ENCODE results near the gene OR52W1. TPM values are rescaled to one million over a fixed set of nuclear protein-coding genes. Genes with fewer than 3 reads are reported as not detected.

Gene OR52W1
- total and polyA plus RNA-seq, 2 donors from 2014 or later, result not detected

- peaks cover 0 to 2% (median 0%) of the 10 kb centered on the region in 3 donors for H3K4me1 ChIP-seq (ENCODE audit: control insufficient read depth in 2 of 3, insufficient read depth in 2 of 3, low read depth in 1 of 3, low read length in 3 of 3)
- DNase-seq, result no peak
- no peak within 1 kb of the TSS for H3K9ac ChIP-seq (ENCODE audit: low read length in 3 of 3)
- H3K27ac ChIP-seq (ENCODE audit: low read depth in 2 of 2, low read length in 2 of 2), result no peak within 1 kb of the TSS
- no peak for TF ChIP-seq CTCF (IDR thresholded peaks at IDR 0.05; ENCODE audit: borderline replicate concordance, extremely low read depth, insufficient read depth)
- intact Hi-C loops (cut with DNase I), result no loop called here
- H3K36me3 ChIP-seq (ENCODE audit: control insufficient read depth in 2 of 3, insufficient read depth in 3 of 3, low read length in 3 of 3), result no peaks in the 10 kb centered on the region
- no peak for FAIRE-seq
- H3K9me3 ChIP-seq (ENCODE audit: control insufficient read depth in 2 of 3, insufficient read depth in 1 of 3, low read length in 3 of 3), result no peaks in the 10 kb centered on the region
- no peaks in the 10 kb centered on the region for H3K27me3 ChIP-seq (ENCODE audit: control insufficient read depth, insufficient read depth, low read length)
- no peak within 1 kb of the TSS for H3K4me3 ChIP-seq (ENCODE audit: low read length in 3 of 3)
These were observed 39.9 kb downstream of the OR52W1 start, which contains the start of gene CNGA4 for GRCh38 chr11:6238902-6239301. CNGA4 (plus strand) TSS chr11:6239089; CDS start chr11:6239207, 118 bp downstream.

- no peaks in the 10 kb centered on the region for H3K4me1 ChIP-seq (ENCODE audit: control insufficient read depth in 2 of 3, insufficient read depth in 2 of 3, low read depth in 1 of 3, low read length in 3 of 3)
- no peak overlapping the region for H3K9ac ChIP-seq (ENCODE audit: low read length in 3 of 3)
- no peaks in the 10 kb centered on the region for H3K27me3 ChIP-seq (ENCODE audit: control insufficient read depth, insufficient read depth, low read length)
- no peaks in the 10 kb centered on the region for H3K9me3 ChIP-seq (ENCODE audit: control insufficient read depth in 2 of 3, insufficient read depth in 1 of 3, low read length in 3 of 3)
- no peaks in the 10 kb centered on the region for H3K36me3 ChIP-seq (ENCODE audit: control insufficient read depth in 2 of 3, insufficient read depth in 3 of 3, low read length in 3 of 3)
- intact Hi-C loops (cut with DNase I), result no loop called here
- no peak overlapping the region for H3K4me3 ChIP-seq (ENCODE audit: low read length in 3 of 3)
- no peak for TF ChIP-seq CTCF (IDR thresholded peaks at IDR 0.05; ENCODE audit: borderline replicate concordance, extremely low read depth, insufficient read depth)
- FAIRE-seq (no peak), DNase-seq (no peak)
- no peak overlapping the region for H3K27ac ChIP-seq (ENCODE audit: low read depth in 2 of 2, low read length in 2 of 2)
These were observed 41.1 kb downstream of the OR52W1 start for GRCh38 chr11:6240139-6240538.

GRCh38 chr11:6240781-6241180 is 41.8 kb downstream of the OR52W1 start:
- no peaks in the 10 kb centered on the region for H3K4me1 ChIP-seq (ENCODE audit: control insufficient read depth in 2 of 3, insufficient read depth in 2 of 3, low read depth in 1 of 3, low read length in 3 of 3)
- no peaks in the 10 kb centered on the region for H3K27me3 ChIP-seq (ENCODE audit: control insufficient read depth, insufficient read depth, low read length)
- DNase-seq (no peak), FAIRE-seq (no peak)
- no peak overlapping the region for H3K9ac ChIP-seq (ENCODE audit: low read length in 3 of 3)
- H3K9me3 ChIP-seq (ENCODE audit: control insufficient read depth in 2 of 3, insufficient read depth in 1 of 3, low read length in 3 of 3), result no peaks in the 10 kb centered on the region
- H3K27ac ChIP-seq (ENCODE audit: low read depth in 2 of 2, low read length in 2 of 2), result no peak overlapping the region
- intact Hi-C loops (cut with DNase I), result no loop called here
- no peak overlapping the region for H3K4me3 ChIP-seq (ENCODE audit: low read length in 3 of 3)
- H3K36me3 ChIP-seq (ENCODE audit: control insufficient read depth in 2 of 3, insufficient read depth in 3 of 3, low read length in 3 of 3), result no peaks in the 10 kb centered on the region
- TF ChIP-seq CTCF (IDR thresholded peaks at IDR 0.05; ENCODE audit: borderline replicate concordance, extremely low read depth, insufficient read depth), result no peak

- Histone ChIP-seq H3K4me1 (ENCODE audit: control insufficient read depth in 2 of 3, insufficient read depth in 2 of 3, low read depth in 1 of 3, low read length in 3 of 3) (no peaks in the 10 kb centered on the region), H3K4me3 (ENCODE audit: low read length in 3 of 3) (no peak overlapping the region), H3K9me3 (ENCODE audit: control insufficient read depth in 2 of 3, insufficient read depth in 1 of 3, low read length in 3 of 3) (no peaks in the 10 kb centered on the region), H3K36me3 (ENCODE audit: control insufficient read depth in 2 of 3, insufficient read depth in 3 of 3, low read length in 3 of 3) (no peaks in the 10 kb centered on the region), H3K27me3 (ENCODE audit: control insufficient read depth, insufficient read depth, low read length) (no peaks in the 10 kb centered on the region), H3K27ac (ENCODE audit: low read depth in 2 of 2, low read length in 2 of 2) (no peak overlapping the region), H3K9ac (ENCODE audit: low read length in 3 of 3) (no peak overlapping the region)
- DNase-seq, result no peak
- intact Hi-C loops (cut with DNase I), result no loop called here
- TF ChIP-seq CTCF (IDR thresholded peaks at IDR 0.05; ENCODE audit: borderline replicate concordance, extremely low read depth, insufficient read depth), result no peak
- FAIRE-seq, result no peak
These were observed 42.3 kb downstream of the OR52W1 start for GRCh38 chr11:6241316-6241715.
